Ovary (tissue), 10 donors: ENCODE data around the gene TNFSF18. TPM values are rescaled to one million over a fixed set of nuclear protein-coding genes. Genes with fewer than 3 reads are reported as not detected.

Source experiments
- DNase-seq, 5 donors: peaks; one replicate each; pipeline ENCODE4 v3.0.0-alpha.2; 2019 to 2020
- H3K27ac ChIP-seq, 2 donors: fragments of 200-600 bp; one replicate each; pipeline versions ENCODE4 v1.5.1 to v1.8.0; 2019 to 2022
- H3K27me3 ChIP-seq: fragments of 200-600 bp; one replicate; pipeline ENCODE4 v1.8.0; 2022
- H3K36me3 ChIP-seq: fragments of 200-600 bp; sonication (generic); one replicate; pipeline ENCODE4 v1.5.1; 2019
- H3K4me1 ChIP-seq: one replicate; pipeline ENCODE4 v1.8.1; 2013; ENCODE audit warnings: mild to moderate bottlenecking, moderate library complexity; ENCODE audit not compliant: insufficient read depth
- H3K4me3 ChIP-seq: fragments of 200-600 bp; sonication (generic); one replicate; pipeline ENCODE4 v1.5.1; 2017
- H3K9me3 ChIP-seq, 2 donors: fragments of 200-600 bp in 1 of 2; sonication (generic) in 1 of 2; one replicate each; pipeline versions ENCODE4 v1.5.1 to v1.8.1; 2013 to 2019; ENCODE audit warnings: mild to moderate bottlenecking in 1 of 2, moderate library complexity in 1 of 2
- EP300 ChIP-seq: sonication (generic); formaldehyde crosslinking; IDR thresholded peaks from one replicate; pipeline ENCODE4 v1.6.1; 2017; ENCODE audit warnings: antibody characterized with exemption
- POLR2A ChIP-seq: fragments of 450-650 bp; IDR thresholded peaks from one replicate; pipeline ENCODE4 v1.6.1; 2017; ENCODE audit warnings: antibody characterized with exemption, mild to moderate bottlenecking, moderate library complexity
- WGBS, 3 donors: extraction: QIAGEN DNeasy Blood & Tissue Kit in 1 of 3; methylation state at CpG; one replicate each; pipeline versions ENCODE4 v1.1.5 to v1.1.7; 2013 to 2017; 5-methylcytosine and 5-hydroxymethylcytosine counted together
- intact Hi-C, 4 donors: fragments of 100-400 bp; cut with DNase I; formaldehyde crosslinking; loops; one replicate each; pipeline versions ENCODE4 v1.11.0 to v1.15.1; 2022 to 2023
- long read RNA-seq, 3 donors: library from polyadenylated mRNA in 2 of 3; unstranded in 2 of 3; transcript quantifications; one replicate each; pipeline ENCODE4 v2.0.0 and lab custom pipeline, GENCODE V29; 2021 to 2026
- polyA plus RNA-seq, 2 donors: library from polyadenylated mRNA; stranded (reverse); fragments of 200-250 nt in 1 of 2; fragments of 350-450 nt in 1 of 2; fragmentation: Illumina TruSeq in 1 of 2; extraction: RNeasy Lipid Tissue Mini Kit (QIAGEN cat#74804) in 1 of 2; gene quantifications; one replicate each; pipeline ENCODE4 v1.2.3, GENCODE V29; 2013 to 2014
- total RNA-seq, 7 donors: library from RNA; depleted of rRNA in 2 of 7; stranded (reverse); fragments of >200 nt in 2 of 7; fragmentation: NEBNext Ultra II Directional in 3 of 7; extraction: Animal tissue kit (Norgen Biotek cat#: 25700) in 3 of 7; gene quantifications; one replicate each; pipeline versions ENCODE4 v1.1.0 to v1.2.4, GENCODE V29; 2016 to 2023
- TF ChIP-seq, protein P1 (sequence below), 3 donors: fragments of 450-650 bp in 2 of 3; fragments of 200-600 bp in 1 of 3; IDR thresholded peaks; one replicate each; pipeline versions ENCODE4 v1.5.1 to v1.8.0; 2016 to 2022; ENCODE audit warnings: antibody characterized with exemption in 3 of 3, mild to moderate bottlenecking in 1 of 3
- donor health status: DM: no; HTN: no; CAD: no; lungs with moderate emphysema.
- donor health status: DM: no; HTN: no; CAD: no.
- donor health status: Bipolar disorder and iron deficiency.
- donor health status: DM: yes; HTN: yes; CAD: no.
- donor health status: DM: no; HTN: no; CAD: no.
- donor health status: DM: yes; HTN: yes; CAD: no.

The TNFSF18 gene, protein sequence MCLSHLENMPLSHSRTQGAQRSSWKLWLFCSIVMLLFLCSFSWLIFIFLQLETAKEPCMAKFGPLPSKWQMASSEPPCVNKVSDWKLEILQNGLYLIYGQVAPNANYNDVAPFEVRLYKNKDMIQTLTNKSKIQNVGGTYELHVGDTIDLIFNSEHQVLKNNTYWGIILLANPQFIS
- under 1 TPM in 2 of 7 donors, not detected in 5; 0.10 to 0.11 TPM for total RNA-seq
- polyA plus RNA-seq, result not detected
- long read RNA-seq, donor 1, result 0 reads
- long read RNA-seq, donor 2, result 0 reads
- long read RNA-seq, donor 3, result 0 reads

DNA sequence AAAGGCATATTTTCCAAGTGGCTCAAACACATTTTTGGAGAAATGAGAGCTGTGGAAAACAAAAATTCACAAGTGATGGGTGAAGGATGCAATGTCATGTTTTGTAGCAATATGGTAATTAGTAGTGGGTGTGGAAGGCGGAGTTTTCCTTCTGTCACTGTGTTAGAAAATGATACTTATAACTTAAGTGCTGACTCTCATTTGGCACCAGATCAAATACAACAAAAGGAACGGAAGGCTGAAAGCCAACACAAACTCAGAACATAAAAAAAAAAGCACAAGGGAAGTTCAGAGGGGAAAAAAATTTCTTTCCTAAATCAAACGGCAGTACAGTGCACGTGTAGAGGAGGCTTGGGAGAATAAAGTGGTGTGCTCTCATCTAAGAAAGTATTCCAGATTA, at the start of gene TNFSF18:
Gene TNFSF18, minus strand, starts transcription at position 77 of the 400 bp plus-strand sequence. Its CDS starts 45 bp downstream, at position 32.
- Histone ChIP-seq H3K36me3 (no peaks in the 10 kb centered on the region), H3K4me3 (no peak within 1 kb of the TSS), H3K27ac (no peak within 1 kb of the TSS), H3K4me1 (no peaks in the 10 kb centered on the region), H3K27me3 (no peaks in the 10 kb centered on the region), H3K9me3 (no peaks in the 10 kb centered on the region)
- WGBS, 3 donors, result 2 to 4% (median 3%) methylated on average over 4 of the region's 4 CpGs
- DNase-seq, result no peak
- intact Hi-C loops, result no loop called here
- TF ChIP-seq POLR2A (no peak), EP300 (no peak)
- TF ChIP-seq, protein P1, sequence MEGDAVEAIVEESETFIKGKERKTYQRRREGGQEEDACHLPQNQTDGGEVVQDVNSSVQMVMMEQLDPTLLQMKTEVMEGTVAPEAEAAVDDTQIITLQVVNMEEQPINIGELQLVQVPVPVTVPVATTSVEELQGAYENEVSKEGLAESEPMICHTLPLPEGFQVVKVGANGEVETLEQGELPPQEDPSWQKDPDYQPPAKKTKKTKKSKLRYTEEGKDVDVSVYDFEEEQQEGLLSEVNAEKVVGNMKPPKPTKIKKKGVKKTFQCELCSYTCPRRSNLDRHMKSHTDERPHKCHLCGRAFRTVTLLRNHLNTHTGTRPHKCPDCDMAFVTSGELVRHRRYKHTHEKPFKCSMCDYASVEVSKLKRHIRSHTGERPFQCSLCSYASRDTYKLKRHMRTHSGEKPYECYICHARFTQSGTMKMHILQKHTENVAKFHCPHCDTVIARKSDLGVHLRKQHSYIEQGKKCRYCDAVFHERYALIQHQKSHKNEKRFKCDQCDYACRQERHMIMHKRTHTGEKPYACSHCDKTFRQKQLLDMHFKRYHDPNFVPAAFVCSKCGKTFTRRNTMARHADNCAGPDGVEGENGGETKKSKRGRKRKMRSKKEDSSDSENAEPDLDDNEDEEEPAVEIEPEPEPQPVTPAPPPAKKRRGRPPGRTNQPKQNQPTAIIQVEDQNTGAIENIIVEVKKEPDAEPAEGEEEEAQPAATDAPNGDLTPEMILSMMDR (IDR thresholded peaks at IDR 0.05), result no peak

DNA sequence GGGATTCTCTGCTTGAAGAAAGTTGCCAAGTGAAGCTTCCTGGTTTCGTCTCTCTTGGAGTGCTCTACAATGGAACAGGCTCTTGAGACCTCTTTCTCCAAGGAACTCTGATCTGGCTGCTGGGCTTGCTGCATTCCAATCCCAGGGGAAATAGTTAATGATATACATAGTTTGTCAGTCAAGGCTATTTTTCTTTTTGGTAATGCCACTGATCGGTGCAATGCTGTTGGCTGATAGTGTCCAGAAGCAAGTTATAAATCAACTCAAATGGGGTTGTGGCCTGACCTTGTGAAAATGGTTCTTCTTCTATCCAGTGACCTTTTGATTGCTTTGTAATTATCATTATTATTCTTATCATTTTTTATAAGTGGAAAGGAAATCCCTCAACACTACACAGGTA, 48.4 kb upstream of the TNFSF18 start:
- H3K36me3 ChIP-seq, result no peaks in the 10 kb centered on the region
- H3K4me1 ChIP-seq, result no peaks in the 10 kb centered on the region
- TF ChIP-seq, protein P1 (IDR thresholded peaks at IDR 0.05), result no peak
- TF ChIP-seq POLR2A (no peak), EP300 (no peak)
- 46 to 72% (median 57%) methylated on average over 2 of the region's 2 CpGs for WGBS, 3 donors
- H3K9me3 ChIP-seq, result peaks cover 0 to 4% of the 10 kb centered on the region in 2 donors
- no peak overlapping the region for H3K4me3 ChIP-seq
- no peaks in the 10 kb centered on the region for H3K27me3 ChIP-seq
- intact Hi-C loops, result no loop called here
- no peak overlapping the region for H3K27ac ChIP-seq
- no peak for DNase-seq

DNA sequence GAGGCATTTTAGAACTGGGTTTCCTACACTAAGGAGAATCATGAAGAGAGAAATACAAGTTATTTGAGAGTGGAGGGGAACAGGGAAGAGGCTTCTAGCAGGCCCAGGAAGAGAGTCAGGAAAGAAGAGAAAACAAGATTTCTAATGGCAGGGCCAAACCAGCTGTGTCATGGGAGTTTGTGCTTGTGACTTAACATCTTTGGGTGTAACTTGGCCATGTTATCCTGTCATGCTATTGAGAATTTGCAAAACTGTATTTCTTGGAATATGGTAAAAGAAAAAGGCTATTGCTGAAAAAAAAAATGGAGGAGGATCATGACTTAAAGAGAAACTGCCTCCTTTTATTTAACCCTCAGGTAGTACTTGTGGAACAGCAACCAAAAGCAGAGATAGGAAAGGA, 47.4 kb upstream of the TNFSF18 start:
- H3K27ac ChIP-seq, result no peak overlapping the region
- DNase-seq, result no peak
- no peaks in the 10 kb centered on the region for H3K27me3 ChIP-seq
- intact Hi-C loops, result no loop called here
- TF ChIP-seq, protein P1 (IDR thresholded peaks at IDR 0.05), result no peak
- TF ChIP-seq POLR2A (no peak), EP300 (no peak)
- no peak overlapping the region for H3K4me3 ChIP-seq
- no peaks in the 10 kb centered on the region for H3K9me3 ChIP-seq
- no peaks in the 10 kb centered on the region for H3K36me3 ChIP-seq
- no peaks in the 10 kb centered on the region for H3K4me1 ChIP-seq

DNA sequence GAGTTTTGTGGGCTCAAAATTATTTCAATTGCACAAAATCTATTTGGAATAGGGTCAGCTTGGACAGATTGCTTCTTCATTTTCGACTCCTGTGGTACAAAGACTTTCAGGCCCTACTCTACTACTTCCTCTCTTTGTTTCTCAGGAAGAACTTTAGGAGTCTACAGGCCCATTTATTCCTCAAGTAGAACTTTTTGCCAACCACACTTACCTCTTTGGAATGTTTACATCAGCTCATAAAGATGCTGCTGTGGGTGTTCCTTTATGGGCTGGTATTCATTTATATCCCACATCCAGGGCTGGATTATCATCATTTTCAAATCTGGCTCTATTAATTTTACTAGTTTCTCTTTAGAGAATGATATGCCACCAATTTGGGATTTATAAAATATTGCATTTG, 46.3 kb upstream of the TNFSF18 start:
- no peaks in the 10 kb centered on the region for H3K4me1 ChIP-seq
- 83 to 89% (median 84%) methylated on average over 1 of the region's 1 CpG for WGBS, 3 donors
- no peak for DNase-seq
- intact Hi-C loops, result no loop called here
- no peak overlapping the region for H3K4me3 ChIP-seq
- TF ChIP-seq, protein P1 (IDR thresholded peaks at IDR 0.05), result no peak
- TF ChIP-seq POLR2A (no peak), EP300 (no peak)
- H3K9me3 ChIP-seq, result no peaks in the 10 kb centered on the region
- H3K27ac ChIP-seq, result no peak overlapping the region
- no peaks in the 10 kb centered on the region for H3K27me3 ChIP-seq
- no peaks in the 10 kb centered on the region for H3K36me3 ChIP-seq
